Glutamatergic neuron (in vitro differentiated cells): ENCODE measurements around the gene CDKN2B-AS1. TPM values are rescaled to one million over a fixed set of nuclear protein-coding genes. Genes with fewer than 3 reads are reported as not detected.

Experiments used
- DNase-seq: peaks from one replicate; pipeline ENCODE4 v3.0.0; 2022
- H3K27ac Mint-ChIP-seq: one replicate; pipeline ENCODE4 v1.8.0; 2020; ENCODE audit warnings: mild to moderate bottlenecking, mixed read lengths, inconsistent platforms; ENCODE audit not compliant: unreplicated experiment
- H3K27me3 Mint-ChIP-seq: one replicate; pipeline ENCODE4 v1.8.0; 2020; ENCODE audit warnings: mild to moderate bottlenecking, moderate library complexity, mixed read lengths, inconsistent platforms; ENCODE audit not compliant: unreplicated experiment
- H3K36me3 Mint-ChIP-seq: one replicate; pipeline ENCODE4 v1.8.0; 2020; ENCODE audit warnings: mild to moderate bottlenecking, mixed read lengths, inconsistent platforms; ENCODE audit not compliant: unreplicated experiment
- H3K4me1 Mint-ChIP-seq: one replicate; pipeline ENCODE4 v1.8.0; 2020; ENCODE audit warnings: mild to moderate bottlenecking, low read depth, mixed read lengths, inconsistent platforms; ENCODE audit not compliant: unreplicated experiment
- H3K4me3 Mint-ChIP-seq: one replicate; pipeline ENCODE4 v1.8.0; 2020; ENCODE audit warnings: mild to moderate bottlenecking, mixed read lengths, inconsistent platforms; ENCODE audit not compliant: unreplicated experiment
- H3K9me3 Mint-ChIP-seq: one replicate; pipeline ENCODE4 v1.8.0; 2020; ENCODE audit warnings: mild to moderate bottlenecking, moderate library complexity, mixed read lengths, inconsistent platforms; ENCODE audit not compliant: unreplicated experiment
- CTCF ChIP-seq: fragments of 200-600 bp; sonication (generic); IDR thresholded peaks from one replicate; pipeline ENCODE4 v1.5.0; 2021; ENCODE audit not compliant: partially characterized antibody, unreplicated experiment
- total RNA-seq: library from RNA; stranded (reverse); fragmentation: NEBNext Ultra II Directional; extraction: Animal tissue kit (Norgen Biotek cat#: 25700); gene quantifications from one replicate; pipeline ENCODE4 v1.2.1, GENCODE V29; 2021; ENCODE audit not compliant: unreplicated experiment

CDKN2B-AS1 gene
- total RNA-seq, 1 donor from 2014 or later: not detected

- Mint-ChIP-seq H3K27me3 (no peaks in the 10 kb centered on the region), H3K4me1 (no peaks in the 10 kb centered on the region), H3K36me3 (no peaks in the 10 kb centered on the region), H3K9me3 (no peaks in the 10 kb centered on the region), H3K27ac (no peak overlapping the region), H3K4me3 (no peak overlapping the region)
- TF ChIP-seq CTCF: no peak
- no peak for DNase-seq
These were observed 116.8 kb downstream of the CDKN2B-AS1 start for GRCh38 chr9:22111176-22111953.

GRCh38 chr9:22111954-22112247, 117.3 kb downstream of the CDKN2B-AS1 start:
- no peak for DNase-seq
- Mint-ChIP-seq H3K9me3 (no peaks in the 10 kb centered on the region), H3K4me1 (no peaks in the 10 kb centered on the region), H3K36me3 (no peaks in the 10 kb centered on the region), H3K27ac (no peak overlapping the region), H3K27me3 (no peaks in the 10 kb centered on the region), H3K4me3 (no peak overlapping the region)
- no peak for TF ChIP-seq CTCF

GRCh38 chr9:22112870-22113821, 118.6 kb downstream of the CDKN2B-AS1 start:
- no peak for DNase-seq
- no peaks in the 10 kb centered on the region for H3K9me3 Mint-ChIP-seq
- H3K36me3 Mint-ChIP-seq: no peaks in the 10 kb centered on the region
- no peaks in the 10 kb centered on the region for H3K27me3 Mint-ChIP-seq
- no peak for TF ChIP-seq CTCF
- no peak overlapping the region for H3K4me3 Mint-ChIP-seq
- H3K4me1 Mint-ChIP-seq: no peaks in the 10 kb centered on the region
- no peak overlapping the region for H3K27ac Mint-ChIP-seq

GRCh38 chr9:22114956-22115355, 120.4 kb downstream of the CDKN2B-AS1 start:
- DNase-seq: no peak
- H3K4me3 Mint-ChIP-seq: no peak overlapping the region
- H3K27me3 Mint-ChIP-seq: no peaks in the 10 kb centered on the region
- no peaks in the 10 kb centered on the region for H3K36me3 Mint-ChIP-seq
- H3K9me3 Mint-ChIP-seq: no peaks in the 10 kb centered on the region
- no peak overlapping the region for H3K27ac Mint-ChIP-seq
- no peaks in the 10 kb centered on the region for H3K4me1 Mint-ChIP-seq
- TF ChIP-seq CTCF: no peak

- H3K36me3 Mint-ChIP-seq: no peaks in the 10 kb centered on the region
- DNase-seq: no peak
- no peaks in the 10 kb centered on the region for H3K9me3 Mint-ChIP-seq
- no peak overlapping the region for H3K27ac Mint-ChIP-seq
- TF ChIP-seq CTCF: no peak
- no peak overlapping the region for H3K4me3 Mint-ChIP-seq
- H3K4me1 Mint-ChIP-seq: no peaks in the 10 kb centered on the region
- no peaks in the 10 kb centered on the region for H3K27me3 Mint-ChIP-seq
These were observed 122.2 kb downstream of the CDKN2B-AS1 start for GRCh38 chr9:22116758-22117157.
